Activated B cell treated with CpG ODN at 0.5 μM for 24 hours (primary cell): ENCODE results near the gene TRERF1. TPM values are rescaled to one million over a fixed set of nuclear protein-coding genes. Genes with fewer than 3 reads are reported as not detected.

Experiments used
- ATAC-seq: fragments of 200-7000 bp; cut with Tn5 transposase; one replicate; pipeline ENCODE4 v1.10.0; 2021; ENCODE audit warnings: low read depth, mild to moderate bottlenecking, moderate library complexity
- CTCF ChIA-PET: fragments of 350-600 bp; sonication (Branson Sonifier 250); formaldehyde crosslinking; loops from one replicate; lab custom pipeline; 2021; ENCODE audit warnings: antibody characterized with exemption; lab: Charles Lee
- POLR2A ChIA-PET: fragments of 350-600 bp; sonication (Branson Sonifier 250); formaldehyde crosslinking; loops from one replicate; lab custom pipeline; 2021; ENCODE audit warnings: antibody characterized with exemption; lab: Charles Lee
- DNase-seq: peaks from one replicate; pipeline ENCODE4 v3.0.0; 2022
- H3K27ac Mint-ChIP-seq: one replicate; pipeline ENCODE4 v1.8.0; 2020; ENCODE audit warnings: mixed read lengths
- H3K27me3 Mint-ChIP-seq: one replicate; pipeline ENCODE4 v1.8.0; 2021; ENCODE audit warnings: mixed read lengths
- H3K36me3 Mint-ChIP-seq: one replicate; pipeline ENCODE4 v1.8.0; 2021; ENCODE audit warnings: low read depth, mixed read lengths
- H3K4me1 Mint-ChIP-seq: one replicate; pipeline ENCODE4 v1.8.0; 2021; ENCODE audit warnings: mixed read lengths
- H3K4me3 Mint-ChIP-seq: one replicate; pipeline ENCODE4 v1.8.0; 2020; ENCODE audit warnings: mild to moderate bottlenecking, mixed read lengths
- H3K9me3 Mint-ChIP-seq: one replicate; pipeline ENCODE4 v1.8.0; 2020; ENCODE audit warnings: mixed read lengths
- intact Hi-C: fragments of 100-400 bp; cut with micrococcal nuclease; formaldehyde crosslinking; loops from one replicate; pipeline ENCODE4 v1.15.1; 2024
- total RNA-seq: library from RNA; stranded (reverse); gene quantifications from 2 replicates; pipeline ENCODE4 v1.2.3, GENCODE V29; 2022
- TF ChIP-seq, protein P1 (sequence below): fragments of 200-600 bp; IDR thresholded peaks from one replicate; pipeline ENCODE4 v1.8.0; 2022; ENCODE audit warnings: antibody characterized with exemption, mild to moderate bottlenecking

TRERF1 gene
- total RNA-seq, 1 donor from 2014 or later: 4.1 TPM

DNA sequence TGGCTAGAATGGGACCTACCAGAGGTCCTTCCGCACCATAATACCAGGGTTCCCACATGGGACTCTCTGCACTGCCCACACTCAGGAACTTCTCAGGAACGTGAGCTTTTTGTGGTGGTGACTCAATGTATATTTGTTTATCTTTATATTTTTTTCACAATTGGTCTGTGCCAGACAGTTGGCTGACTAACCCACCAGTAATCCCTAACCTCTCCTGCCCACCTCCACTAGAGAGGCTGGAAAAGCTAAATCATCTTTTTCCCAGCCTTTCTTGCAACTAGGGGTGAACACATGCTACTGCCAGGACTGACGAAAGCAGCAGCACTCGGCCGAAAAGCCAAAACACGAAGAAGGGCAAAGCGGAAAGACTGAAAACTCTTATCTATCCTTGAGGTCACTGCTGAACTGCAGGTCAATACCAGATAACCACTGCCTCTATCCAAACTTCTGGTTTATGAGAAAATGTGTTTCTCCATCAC is 112.9 kb downstream of the TRERF1 start:
- POLR2A ChIA-PET: no interaction called here
- Mint-ChIP-seq H3K4me1 (no peaks in the 10 kb centered on the region), H3K36me3 (no peaks in the 10 kb centered on the region), H3K9me3 (no peaks in the 10 kb centered on the region), H3K27ac (no peak overlapping the region), H3K4me3 (no peak overlapping the region), H3K27me3 (no peaks in the 10 kb centered on the region)
- TF ChIP-seq, protein P1, sequence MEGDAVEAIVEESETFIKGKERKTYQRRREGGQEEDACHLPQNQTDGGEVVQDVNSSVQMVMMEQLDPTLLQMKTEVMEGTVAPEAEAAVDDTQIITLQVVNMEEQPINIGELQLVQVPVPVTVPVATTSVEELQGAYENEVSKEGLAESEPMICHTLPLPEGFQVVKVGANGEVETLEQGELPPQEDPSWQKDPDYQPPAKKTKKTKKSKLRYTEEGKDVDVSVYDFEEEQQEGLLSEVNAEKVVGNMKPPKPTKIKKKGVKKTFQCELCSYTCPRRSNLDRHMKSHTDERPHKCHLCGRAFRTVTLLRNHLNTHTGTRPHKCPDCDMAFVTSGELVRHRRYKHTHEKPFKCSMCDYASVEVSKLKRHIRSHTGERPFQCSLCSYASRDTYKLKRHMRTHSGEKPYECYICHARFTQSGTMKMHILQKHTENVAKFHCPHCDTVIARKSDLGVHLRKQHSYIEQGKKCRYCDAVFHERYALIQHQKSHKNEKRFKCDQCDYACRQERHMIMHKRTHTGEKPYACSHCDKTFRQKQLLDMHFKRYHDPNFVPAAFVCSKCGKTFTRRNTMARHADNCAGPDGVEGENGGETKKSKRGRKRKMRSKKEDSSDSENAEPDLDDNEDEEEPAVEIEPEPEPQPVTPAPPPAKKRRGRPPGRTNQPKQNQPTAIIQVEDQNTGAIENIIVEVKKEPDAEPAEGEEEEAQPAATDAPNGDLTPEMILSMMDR: no peak
- ATAC-seq (no peak), DNase-seq (no peak)
- intact Hi-C loops: no loop called here
- CTCF ChIA-PET: no interaction called here

- DNase-seq (no peak), ATAC-seq (no peak)
- POLR2A ChIA-PET: no interaction called here
- Mint-ChIP-seq H3K4me1 (no peaks in the 10 kb centered on the region), H3K9me3 (no peaks in the 10 kb centered on the region), H3K36me3 (no peaks in the 10 kb centered on the region), H3K27ac (no peak overlapping the region), H3K4me3 (no peak overlapping the region), H3K27me3 (no peaks in the 10 kb centered on the region)
- TF ChIP-seq, protein P1: no peak
- CTCF ChIA-PET: no interaction called here
- intact Hi-C loops: no loop called here
Measured at GRCh38 chr6:42337985-42338743, 113.6 kb downstream of the TRERF1 start.

GRCh38 chr6:42336431-42336830 is 115.3 kb downstream of the TRERF1 start:
- DNase-seq: no peak
- intact Hi-C loops: no loop called here
- Mint-ChIP-seq H3K4me3 (no peak overlapping the region), H3K4me1 (no peaks in the 10 kb centered on the region), H3K9me3 (no peaks in the 10 kb centered on the region), H3K27me3 (no peaks in the 10 kb centered on the region), H3K36me3 (no peaks in the 10 kb centered on the region), H3K27ac (no peak overlapping the region)
- no peak for ATAC-seq
- ChIA-PET CTCF (no interaction called here), POLR2A (no interaction called here)
- TF ChIP-seq, protein P1: no peak

DNA sequence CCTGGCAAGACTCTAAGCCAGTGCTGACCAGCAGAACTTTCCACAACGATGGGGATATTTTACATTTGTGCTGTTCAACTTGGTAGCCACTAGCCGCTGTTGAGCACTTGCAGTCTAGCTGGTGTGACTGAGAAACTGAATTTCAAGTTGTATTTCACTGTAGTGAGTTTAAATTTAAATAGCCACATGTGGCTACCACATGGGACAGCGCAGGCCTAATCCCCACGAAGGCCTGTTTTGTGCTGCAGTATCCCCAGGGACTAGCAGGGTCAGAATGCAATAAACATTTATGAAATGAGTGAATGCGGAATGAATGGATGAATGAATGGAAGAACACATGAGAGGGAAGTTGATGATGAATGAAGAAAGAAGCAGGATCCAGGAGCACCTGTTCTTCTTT is 115.8 kb downstream of the TRERF1 start:
- POLR2A ChIA-PET: no interaction called here
- Mint-ChIP-seq H3K4me1 (no peaks in the 10 kb centered on the region), H3K27me3 (no peaks in the 10 kb centered on the region), H3K4me3 (no peak overlapping the region), H3K36me3 (no peaks in the 10 kb centered on the region), H3K27ac (no peak overlapping the region), H3K9me3 (no peaks in the 10 kb centered on the region)
- TF ChIP-seq, protein P1: no peak
- ATAC-seq (no peak), DNase-seq (no peak)
- CTCF ChIA-PET: no interaction called here
- intact Hi-C loops: no loop called here

DNA sequence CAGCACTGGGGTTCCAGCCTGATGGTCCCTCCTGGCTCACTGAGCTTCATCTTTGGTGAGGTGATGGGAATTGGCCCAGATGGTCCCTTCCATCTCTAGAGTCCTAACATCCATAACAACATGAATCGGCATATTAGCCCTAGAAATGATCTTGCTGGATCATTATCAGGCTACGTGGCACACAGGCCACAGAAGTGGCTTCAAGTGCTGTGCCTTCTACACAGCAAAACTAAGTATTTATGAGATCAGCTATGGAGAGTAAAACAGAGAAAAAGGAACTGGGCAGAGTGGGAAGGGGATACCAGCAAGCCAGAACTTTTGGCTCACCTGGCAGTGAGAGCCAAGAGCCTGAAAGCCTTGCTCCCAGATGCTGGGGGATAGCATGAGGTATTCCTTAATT is 116.9 kb downstream of the TRERF1 start:
- Mint-ChIP-seq H3K4me3 (no peak overlapping the region), H3K27ac (no peak overlapping the region), H3K27me3 (no peaks in the 10 kb centered on the region), H3K36me3 (no peaks in the 10 kb centered on the region), H3K9me3 (no peaks in the 10 kb centered on the region), H3K4me1 (no peaks in the 10 kb centered on the region)
- ChIA-PET CTCF (no interaction called here), POLR2A (no interaction called here)
- ATAC-seq (no peak), DNase-seq (no peak)
- TF ChIP-seq, protein P1: no peak
- intact Hi-C loops: no loop called here
